H1 (cell line): ENCODE data around the gene SEMA6A.

Experiments
- ASH2L ChIP-seq: fragments of 200-600, 300-600 bp; sonication (generic); IDR thresholded peaks from one replicate; pipeline ENCODE4 v1.7.1; 2017; ENCODE audit warnings: low read length
- CEBPB ChIP-seq: IDR thresholded peaks from 2 replicates; pipeline ENCODE4 v1.6.1; 2012; ENCODE audit warnings: low read depth, low read length
- CHD2 ChIP-seq: IDR thresholded peaks from 2 replicates; pipeline ENCODE4 v1.6.1; 2012; ENCODE audit warnings: low read length, improper control_type of control experiment
- EGR1 ChIP-seq: IDR thresholded peaks from 2 replicates; pipeline ENCODE4 v1.6.1; 2011; ENCODE audit warnings: low read depth, low read length, borderline replicate concordance
- EZH2 ChIP-seq: fragments of 200-600 bp; sonication (generic); IDR thresholded peaks from 2 replicates; pipeline ENCODE4 v1.7.1; 2012; ENCODE audit warnings: low read depth, mild to moderate bottlenecking, moderate library complexity, low read length, inconsistent platforms; ENCODE audit not compliant: severe bottlenecking
- FOSL1 ChIP-seq: IDR thresholded peaks from 2 replicates; pipeline ENCODE4 v1.6.1; 2011; ENCODE audit warnings: mild to moderate bottlenecking, low read depth, low read length, moderate library complexity; ENCODE audit not compliant: insufficient read depth
- GABPA ChIP-seq: IDR thresholded peaks from 2 replicates; pipeline ENCODE4 v1.6.1; 2011; ENCODE audit warnings: mild to moderate bottlenecking, low read length, moderate library complexity, borderline replicate concordance; ENCODE audit not compliant: insufficient read depth
- GTF2F1 ChIP-seq: IDR thresholded peaks from 2 replicates; pipeline ENCODE4 v1.6.1; 2012; ENCODE audit warnings: low read depth, low read length, improper control_type of control experiment, borderline replicate concordance
- HDAC6 ChIP-seq: IDR thresholded peaks from one replicate; pipeline ENCODE4 v1.7.1; 2012; ENCODE audit warnings: low read depth, mild to moderate bottlenecking, inconsistent platforms, low read length, moderate library complexity
- POLR2A ChIP-seq, 2 experiments: IDR thresholded peaks; 1 replicate in 1 of 2; 2 replicates in 1 of 2; pipeline ENCODE4 v1.6.1; 2011; ENCODE audit warnings: low read depth in 2 of 2, low read length in 2 of 2, mild to moderate bottlenecking in 2 of 2; ENCODE audit errors: control extremely low read depth in 1 of 2
- RAD21 ChIP-seq, 2 experiments: IDR thresholded peaks in 1 of 2; conservative IDR thresholded peaks in 1 of 2; 2 replicates each; pipeline ENCODE4 v1.6.1; 2011; ENCODE audit warnings: low read depth in 2 of 2, low read length in 2 of 2, improper control_type of control experiment in 1 of 2, inconsistent platforms in 1 of 2, mild to moderate bottlenecking in 1 of 2, moderate library complexity in 1 of 2
- SUZ12 ChIP-seq: fragments of 200-600 bp; sonication (generic); IDR thresholded peaks from 2 replicates; pipeline ENCODE4 v1.6.1; 2012; ENCODE audit warnings: mild to moderate bottlenecking, inconsistent platforms, low read length, moderate library complexity, mixed read lengths
- TF ChIP-seq, protein P1 (sequence below), 3 experiments: IDR thresholded peaks; 1 replicate in 2 of 3; 2 replicates in 1 of 3; pipeline versions ENCODE4 v1.5.1 to v1.6.1; 2011; ENCODE audit warnings: low read length in 3 of 3, mild to moderate bottlenecking in 3 of 3, inconsistent platforms in 2 of 3, low read depth in 1 of 3, moderate library complexity in 1 of 3; ENCODE audit not compliant: insufficient read depth in 1 of 3; ENCODE audit errors: control extremely low read depth in 1 of 3
- TF ChIP-seq, protein P2 (sequence below): IDR thresholded peaks from 2 replicates; pipeline ENCODE4 v1.6.1; 2011; ENCODE audit warnings: low read length, improper control_type of control experiment

DNA sequence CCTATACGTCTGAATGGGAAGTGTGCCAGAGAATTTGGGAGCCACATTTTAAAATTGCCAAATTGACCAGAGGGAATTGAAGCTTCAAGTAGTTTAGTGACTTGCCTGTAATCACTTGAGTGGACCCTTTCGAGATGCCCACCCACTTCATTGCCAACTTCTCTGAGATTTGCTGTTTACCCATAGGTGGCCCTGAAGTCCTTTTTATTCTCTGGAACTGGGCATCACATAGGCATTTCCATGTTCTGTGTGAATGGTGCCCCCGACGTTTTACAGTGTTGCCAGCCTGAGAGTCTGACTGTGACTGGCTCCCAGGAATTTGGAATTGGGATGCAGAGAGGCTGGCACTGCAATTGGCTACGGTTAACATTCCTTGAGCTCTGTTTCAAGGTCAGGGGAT is 158.6 kb downstream of the SEMA6A start:
- TF ChIP-seq CEBPB (no peak), EGR1 (no peak), GABPA (no peak), CHD2 (no peak), POLR2A (IDR thresholded peaks at IDR 0.05; ENCODE audit: control extremely low read depth in 1 of 2, low read depth in 2 of 2, low read length in 2 of 2) (no peak), SUZ12 (no peak), HDAC6 (no peak), RAD21 (IDR thresholded peaks at IDR 0.05 in 1 of 2, conservative IDR thresholded peaks at IDR 0.05 in 1 of 2; ENCODE audit: low read depth in 2 of 2, low read length in 2 of 2) (peak in 1 of 2 experiments; percentile 27; a peak in 2 of 4 replicates), GTF2F1 (no peak), EZH2 (no peak), FOSL1 (no peak), ASH2L (no peak)
- TF ChIP-seq, protein P1, sequence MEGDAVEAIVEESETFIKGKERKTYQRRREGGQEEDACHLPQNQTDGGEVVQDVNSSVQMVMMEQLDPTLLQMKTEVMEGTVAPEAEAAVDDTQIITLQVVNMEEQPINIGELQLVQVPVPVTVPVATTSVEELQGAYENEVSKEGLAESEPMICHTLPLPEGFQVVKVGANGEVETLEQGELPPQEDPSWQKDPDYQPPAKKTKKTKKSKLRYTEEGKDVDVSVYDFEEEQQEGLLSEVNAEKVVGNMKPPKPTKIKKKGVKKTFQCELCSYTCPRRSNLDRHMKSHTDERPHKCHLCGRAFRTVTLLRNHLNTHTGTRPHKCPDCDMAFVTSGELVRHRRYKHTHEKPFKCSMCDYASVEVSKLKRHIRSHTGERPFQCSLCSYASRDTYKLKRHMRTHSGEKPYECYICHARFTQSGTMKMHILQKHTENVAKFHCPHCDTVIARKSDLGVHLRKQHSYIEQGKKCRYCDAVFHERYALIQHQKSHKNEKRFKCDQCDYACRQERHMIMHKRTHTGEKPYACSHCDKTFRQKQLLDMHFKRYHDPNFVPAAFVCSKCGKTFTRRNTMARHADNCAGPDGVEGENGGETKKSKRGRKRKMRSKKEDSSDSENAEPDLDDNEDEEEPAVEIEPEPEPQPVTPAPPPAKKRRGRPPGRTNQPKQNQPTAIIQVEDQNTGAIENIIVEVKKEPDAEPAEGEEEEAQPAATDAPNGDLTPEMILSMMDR (IDR thresholded peaks at IDR 0.05; ENCODE audit: control extremely low read depth in 1 of 3, insufficient read depth in 1 of 3, low read depth in 1 of 3, low read length in 3 of 3) = no peak
- TF ChIP-seq, protein P2, sequence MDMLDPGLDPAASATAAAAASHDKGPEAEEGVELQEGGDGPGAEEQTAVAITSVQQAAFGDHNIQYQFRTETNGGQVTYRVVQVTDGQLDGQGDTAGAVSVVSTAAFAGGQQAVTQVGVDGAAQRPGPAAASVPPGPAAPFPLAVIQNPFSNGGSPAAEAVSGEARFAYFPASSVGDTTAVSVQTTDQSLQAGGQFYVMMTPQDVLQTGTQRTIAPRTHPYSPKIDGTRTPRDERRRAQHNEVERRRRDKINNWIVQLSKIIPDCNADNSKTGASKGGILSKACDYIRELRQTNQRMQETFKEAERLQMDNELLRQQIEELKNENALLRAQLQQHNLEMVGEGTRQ = no peak
